ENCODE measurements around the gene ANAPC2.

The ANAPC2 gene

GRCh38 chr9:137188490-137189296 is at the start of gene ANAPC2, which contains the start of gene SSNA1:
Gene ANAPC2 (minus strand): TSS chr9:137188560. CDS start chr9:137188532, 28 bp downstream.
Gene SSNA1 (plus strand): TSS chr9:137188676. CDS start chr9:137188727, 51 bp downstream.
- peak within 1 kb of the TSS; percentile 99 for H3K27ac ChIP-seq
- TF ChIP-seq ZFX (IDR thresholded peaks at IDR 0.05; ENCODE audit: borderline replicate concordance) (no peak), CTCF (IDR thresholded peaks at IDR 0.05) (peak; percentile 59)

GRCh38 chr9:137236936-137237421 is 48.6 kb upstream of the ANAPC2 start:
- TF ChIP-seq ZFX (IDR thresholded peaks at IDR 0.05; ENCODE audit: borderline replicate concordance) (no peak), CTCF (IDR thresholded peaks at IDR 0.05) (no peak)
- peak overlapping the region; percentile 97 for H3K27ac ChIP-seq

- TF ChIP-seq ZFX (IDR thresholded peaks at IDR 0.05; ENCODE audit: borderline replicate concordance) (no peak), CTCF (IDR thresholded peaks at IDR 0.05) (peak; percentile 99)
- peak overlapping the region; percentile 97 for H3K27ac ChIP-seq
These were observed 48.0 kb upstream of the ANAPC2 start for GRCh38 chr9:137236238-137236935.

- TF ChIP-seq ZFX (IDR thresholded peaks at IDR 0.05; ENCODE audit: borderline replicate concordance) (no peak), CTCF (IDR thresholded peaks at IDR 0.05) (no peak)
- H3K27ac ChIP-seq, result peak overlapping the region; percentile 97
These were observed 47.3 kb upstream of the ANAPC2 start for GRCh38 chr9:137235424-137236237.

GRCh38 chr9:137234758-137235423 is 46.5 kb upstream of the ANAPC2 start:
- no peak overlapping the region for H3K27ac ChIP-seq
- TF ChIP-seq ZFX (IDR thresholded peaks at IDR 0.05; ENCODE audit: borderline replicate concordance) (no peak), CTCF (IDR thresholded peaks at IDR 0.05) (no peak)

- H3K27ac ChIP-seq, result no peak overlapping the region
- no peak for TF ChIP-seq CTCF (IDR thresholded peaks at IDR 0.05)
- TF ChIP-seq ZFX (IDR thresholded peaks at IDR 0.05; ENCODE audit: borderline replicate concordance), result no peak
These were observed 45.8 kb upstream of the ANAPC2 start for GRCh38 chr9:137234055-137234697.

All from 22Rv1 (cell line).